ENCODE measurements around the gene NUDCD3. TPM values are rescaled to one million over a fixed set of nuclear protein-coding genes. Genes with fewer than 3 reads are reported as not detected.
"Not testable (repeated sequence)": the region's sequence is repeated elsewhere in the genome, so short reads cannot be mapped to it uniquely, and the experiment has no call there.

NUDCD3 gene
- total and polyA plus RNA-seq, 9 donors, result 60.0 to 90.4 (median 79.6) TPM

GRCh38 chr7:44519546-44519945 is 29.1 kb upstream of the NUDCD3 start:
- Histone ChIP-seq H3K4me3 (ENCODE audit: low read length) (no peak overlapping the region), H3K27me3 (ENCODE audit: control insufficient read depth, insufficient read depth, low read length) (no peaks in the 10 kb centered on the region), H3K27ac (ENCODE audit: low read length) (no peak overlapping the region), H3K36me3 (ENCODE audit: control insufficient read depth, insufficient read depth, low read length) (no peaks in the 10 kb centered on the region), H3K4me1 (ENCODE audit: control insufficient read depth, insufficient read depth, low read length) (no peaks in the 10 kb centered on the region), H3K9me3 (replicated peaks; ENCODE audit: control insufficient read depth, low read depth, low read length) (peaks cover 6% of the 10 kb centered on the region)
- no peak for DNase-seq
- WGBS (ENCODE audit: insufficient coverage), result 83% methylated on average over 2 of the region's 7 CpGs

- H3K4me1 ChIP-seq (ENCODE audit: control insufficient read depth, insufficient read depth, low read length), result no peaks in the 10 kb centered on the region
- H3K36me3 ChIP-seq (ENCODE audit: control insufficient read depth, insufficient read depth, low read length), result no peaks in the 10 kb centered on the region
- H3K9me3 ChIP-seq (replicated peaks; ENCODE audit: control insufficient read depth, low read depth, low read length), result peaks cover under 1% of the 10 kb centered on the region
- no peak for DNase-seq
- no peaks in the 10 kb centered on the region for H3K27me3 ChIP-seq (ENCODE audit: control insufficient read depth, insufficient read depth, low read length)
- no peak overlapping the region for H3K4me3 ChIP-seq (ENCODE audit: low read length)
- H3K27ac ChIP-seq (ENCODE audit: low read length), result no peak overlapping the region
- WGBS (ENCODE audit: insufficient coverage), result 61% methylated on average over 3 of the region's 3 CpGs
Measured at GRCh38 chr7:44518761-44519160, 28.3 kb upstream of the NUDCD3 start.

- H3K9me3 ChIP-seq (replicated peaks; ENCODE audit: control insufficient read depth, low read depth, low read length), result no peaks in the 10 kb centered on the region
- no peak for DNase-seq
- no peak overlapping the region for H3K4me3 ChIP-seq (ENCODE audit: low read length)
- no peaks in the 10 kb centered on the region for H3K36me3 ChIP-seq (ENCODE audit: control insufficient read depth, insufficient read depth, low read length)
- 78% methylated on average over 8 of the region's 8 CpGs for WGBS (ENCODE audit: insufficient coverage)
- no peak overlapping the region for H3K27ac ChIP-seq (ENCODE audit: low read length)
- H3K4me1 ChIP-seq (ENCODE audit: control insufficient read depth, insufficient read depth, low read length), result no peaks in the 10 kb centered on the region
- H3K27me3 ChIP-seq (ENCODE audit: control insufficient read depth, insufficient read depth, low read length), result no peaks in the 10 kb centered on the region
Measured at GRCh38 chr7:44517175-44517574, 26.7 kb upstream of the NUDCD3 start.

- 71% methylated on average over 8 of the region's 10 CpGs for WGBS (ENCODE audit: insufficient coverage)
- H3K4me3 ChIP-seq (ENCODE audit: low read length), result no peak overlapping the region
- no peaks in the 10 kb centered on the region for H3K4me1 ChIP-seq (ENCODE audit: control insufficient read depth, insufficient read depth, low read length)
- no peaks in the 10 kb centered on the region for H3K9me3 ChIP-seq (replicated peaks; ENCODE audit: control insufficient read depth, low read depth, low read length)
- DNase-seq, result no peak
- no peaks in the 10 kb centered on the region for H3K27me3 ChIP-seq (ENCODE audit: control insufficient read depth, insufficient read depth, low read length)
- H3K27ac ChIP-seq (ENCODE audit: low read length), result no peak overlapping the region
- H3K36me3 ChIP-seq (ENCODE audit: control insufficient read depth, insufficient read depth, low read length), result no peaks in the 10 kb centered on the region
Measured at GRCh38 chr7:44515590-44516268, 25.3 kb upstream of the NUDCD3 start.

DNA sequence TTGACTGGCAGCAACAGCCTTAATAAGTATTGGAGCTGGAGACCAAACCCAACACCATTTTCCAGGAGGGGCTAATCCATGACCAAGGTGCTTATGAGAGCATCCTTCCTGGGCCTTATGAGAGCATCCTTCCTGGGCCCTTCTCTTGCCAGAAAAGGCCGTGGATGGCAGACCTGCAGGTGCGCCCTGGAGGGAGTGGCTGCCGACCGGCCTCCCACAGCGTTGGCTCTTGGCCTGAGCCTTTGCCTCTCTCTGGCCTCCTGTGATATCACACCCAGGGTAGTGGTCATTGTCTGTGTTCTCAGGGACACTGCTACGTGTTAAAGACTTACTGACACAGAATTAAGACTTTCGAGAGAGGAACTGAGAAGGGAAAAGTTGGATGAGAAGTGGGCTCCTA is 22.3 kb upstream of the NUDCD3 start:
- Histone ChIP-seq H3K36me3 (ENCODE audit: control insufficient read depth, insufficient read depth, low read length) (no peaks in the 10 kb centered on the region), H3K9me3 (replicated peaks; ENCODE audit: control insufficient read depth, low read depth, low read length) (no peaks in the 10 kb centered on the region), H3K27ac (ENCODE audit: low read length) (no peak overlapping the region), H3K4me1 (ENCODE audit: control insufficient read depth, insufficient read depth, low read length) (no peaks in the 10 kb centered on the region), H3K27me3 (ENCODE audit: control insufficient read depth, insufficient read depth, low read length) (peaks cover 3% of the 10 kb centered on the region), H3K4me3 (ENCODE audit: low read length) (no peak overlapping the region)
- no peak for DNase-seq
- 90% methylated on average over 6 of the region's 7 CpGs for WGBS (ENCODE audit: insufficient coverage)

GRCh38 chr7:44511863-44512468 is 21.5 kb upstream of the NUDCD3 start:
- Histone ChIP-seq H3K4me3 (ENCODE audit: low read length) (no peak overlapping the region), H3K27me3 (ENCODE audit: control insufficient read depth, insufficient read depth, low read length) (peaks cover 3% of the 10 kb centered on the region)

GRCh38 chr7:44511236-44511635 is 20.8 kb upstream of the NUDCD3 start:
- Histone ChIP-seq H3K36me3 (ENCODE audit: control insufficient read depth, insufficient read depth, low read length) (no peaks in the 10 kb centered on the region), H3K27me3 (ENCODE audit: control insufficient read depth, insufficient read depth, low read length) (peaks cover 3% of the 10 kb centered on the region), H3K4me3 (ENCODE audit: low read length) (no peak overlapping the region), H3K9me3 (replicated peaks; ENCODE audit: control insufficient read depth, low read depth, low read length) (no peaks in the 10 kb centered on the region), H3K27ac (ENCODE audit: low read length) (no peak overlapping the region), H3K4me1 (ENCODE audit: control insufficient read depth, insufficient read depth, low read length) (no peaks in the 10 kb centered on the region)
- no CpG with 5 or more reads among the region's 1 CpG for WGBS (ENCODE audit: insufficient coverage)
- no peak for DNase-seq

More at GRCh38 chr7:44511863-44512468, 21.5 kb upstream of the NUDCD3 start:
- H3K27ac ChIP-seq (ENCODE audit: low read length), result no peak overlapping the region
- H3K9me3 ChIP-seq (replicated peaks; ENCODE audit: control insufficient read depth, low read depth, low read length), result no peaks in the 10 kb centered on the region
- 100% methylated on average over 1 of the region's 4 CpGs for WGBS (ENCODE audit: insufficient coverage)
- H3K4me1 ChIP-seq (ENCODE audit: control insufficient read depth, insufficient read depth, low read length), result no peaks in the 10 kb centered on the region
- no peaks in the 10 kb centered on the region for H3K36me3 ChIP-seq (ENCODE audit: control insufficient read depth, insufficient read depth, low read length)
- DNase-seq, result no peak

DNA sequence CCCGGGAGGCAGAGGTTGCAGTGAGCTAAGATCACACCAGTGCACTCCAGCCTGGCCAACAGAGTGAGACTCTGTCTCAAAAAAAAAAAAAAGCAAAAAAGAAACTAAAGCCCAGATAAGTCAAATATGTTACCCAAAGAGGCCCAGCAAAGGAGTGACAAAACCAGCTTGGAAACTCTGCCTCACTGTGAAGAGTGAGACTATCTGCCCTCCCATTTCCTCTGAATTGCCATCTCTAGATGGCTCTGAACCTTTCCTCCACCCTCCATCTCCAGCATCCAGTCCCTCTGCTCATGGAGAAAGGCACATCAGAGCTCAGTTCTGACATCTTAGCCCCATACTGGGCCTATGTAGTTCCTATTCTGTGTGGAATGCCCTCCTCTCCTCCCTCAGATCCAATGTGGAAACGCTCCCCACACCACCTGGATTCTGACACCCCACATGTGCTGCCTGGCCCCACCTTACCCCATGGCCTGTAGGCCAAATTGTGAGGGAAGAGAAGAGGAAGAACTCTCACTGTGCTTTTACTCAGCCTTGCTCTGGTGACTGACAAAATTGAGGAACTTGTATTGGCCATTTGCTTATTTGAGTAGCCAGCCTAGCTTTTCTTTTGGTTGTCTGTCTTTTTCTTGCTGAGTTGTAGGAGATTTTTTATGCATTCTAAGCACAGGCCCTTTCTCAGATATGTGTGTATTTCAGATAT is 18.0 kb upstream of the NUDCD3 start:
- peak; percentile 21 for DNase-seq
- Histone ChIP-seq H3K9me3 (replicated peaks; ENCODE audit: control insufficient read depth, low read depth, low read length) (no peaks in the 10 kb centered on the region), H3K4me3 (ENCODE audit: low read length) (no peak overlapping the region), H3K36me3 (ENCODE audit: control insufficient read depth, insufficient read depth, low read length) (no peaks in the 10 kb centered on the region), H3K27me3 (ENCODE audit: control insufficient read depth, insufficient read depth, low read length) (peaks cover 3% of the 10 kb centered on the region), H3K4me1 (ENCODE audit: control insufficient read depth, insufficient read depth, low read length) (no peaks in the 10 kb centered on the region), H3K27ac (ENCODE audit: low read length) (no peak overlapping the region)
- 57% methylated on average over 1 of the region's 2 CpGs for WGBS (ENCODE audit: insufficient coverage)

GRCh38 chr7:44506592-44507288 is 16.3 kb upstream of the NUDCD3 start:
- H3K4me1 ChIP-seq (ENCODE audit: control insufficient read depth, insufficient read depth, low read length); H3K27ac ChIP-seq (ENCODE audit: low read length); H3K27me3 ChIP-seq (ENCODE audit: control insufficient read depth, insufficient read depth, low read length); DNase-seq; H3K4me3 ChIP-seq (ENCODE audit: low read length); H3K9me3 ChIP-seq (replicated peaks; ENCODE audit: control insufficient read depth, low read depth, low read length); H3K36me3 ChIP-seq (ENCODE audit: control insufficient read depth, insufficient read depth, low read length): not testable (repeated sequence)
- WGBS (ENCODE audit: insufficient coverage), result no CpG with 5 or more reads among the region's 3 CpGs

GRCh38 chr7:44505595-44505994 is 15.1 kb upstream of the NUDCD3 start:
- no peaks in the 10 kb centered on the region for H3K4me1 ChIP-seq (ENCODE audit: control insufficient read depth, insufficient read depth, low read length)
- WGBS (ENCODE audit: insufficient coverage), result no CpG with 5 or more reads among the region's 3 CpGs
- peaks cover 5% of the 10 kb centered on the region for H3K27me3 ChIP-seq (ENCODE audit: control insufficient read depth, insufficient read depth, low read length)
- no peak for DNase-seq
- H3K27ac ChIP-seq (ENCODE audit: low read length), result no peak overlapping the region
- no peaks in the 10 kb centered on the region for H3K36me3 ChIP-seq (ENCODE audit: control insufficient read depth, insufficient read depth, low read length)
- H3K9me3 ChIP-seq (replicated peaks; ENCODE audit: control insufficient read depth, low read depth, low read length), result no peaks in the 10 kb centered on the region
- no peak overlapping the region for H3K4me3 ChIP-seq (ENCODE audit: low read length)

Data from muscle of leg (tissue), 11 donors.